Omental fat pad (tissue), 4 donors: ENCODE measurements around the gene STT3B. TPM values are rescaled to one million over a fixed set of nuclear protein-coding genes. Genes with fewer than 3 reads are reported as not detected.

Source experiments
- ATAC-seq: fragments of 150-250 bp; one replicate; pipeline ENCODE4 v1.9.1; 2016; ENCODE audit warnings: mild to moderate bottlenecking, moderate library complexity; ENCODE audit not compliant: low FRiP score
- DNase-seq: peaks from one replicate; pipeline ENCODE4 v3.0.0-alpha.2; 2019; ENCODE audit warnings: low spot score
- total RNA-seq, 4 donors: library from RNA; depleted of rRNA; stranded (reverse); fragments of >200 nt; gene quantifications; one replicate each; pipeline ENCODE4 v1.1.0, GENCODE V29; 2016
- TF ChIP-seq, protein P1 (sequence below), 3 donors: fragments of 450-650 bp; IDR thresholded peaks; one replicate each; pipeline ENCODE4 v1.5.1; 2016 to 2017; ENCODE audit warnings: antibody characterized with exemption in 3 of 3, mild to moderate bottlenecking in 3 of 3, moderate library complexity in 2 of 3

STT3B gene
- total RNA-seq, 4 donors from 2014 or later: 74.4 to 126 (median 97.5) TPM

GRCh38 chr3:31635545-31635944, 102.8 kb downstream of the STT3B start:
- DNase-seq: no peak
- no peak for ATAC-seq
- TF ChIP-seq, protein P1, sequence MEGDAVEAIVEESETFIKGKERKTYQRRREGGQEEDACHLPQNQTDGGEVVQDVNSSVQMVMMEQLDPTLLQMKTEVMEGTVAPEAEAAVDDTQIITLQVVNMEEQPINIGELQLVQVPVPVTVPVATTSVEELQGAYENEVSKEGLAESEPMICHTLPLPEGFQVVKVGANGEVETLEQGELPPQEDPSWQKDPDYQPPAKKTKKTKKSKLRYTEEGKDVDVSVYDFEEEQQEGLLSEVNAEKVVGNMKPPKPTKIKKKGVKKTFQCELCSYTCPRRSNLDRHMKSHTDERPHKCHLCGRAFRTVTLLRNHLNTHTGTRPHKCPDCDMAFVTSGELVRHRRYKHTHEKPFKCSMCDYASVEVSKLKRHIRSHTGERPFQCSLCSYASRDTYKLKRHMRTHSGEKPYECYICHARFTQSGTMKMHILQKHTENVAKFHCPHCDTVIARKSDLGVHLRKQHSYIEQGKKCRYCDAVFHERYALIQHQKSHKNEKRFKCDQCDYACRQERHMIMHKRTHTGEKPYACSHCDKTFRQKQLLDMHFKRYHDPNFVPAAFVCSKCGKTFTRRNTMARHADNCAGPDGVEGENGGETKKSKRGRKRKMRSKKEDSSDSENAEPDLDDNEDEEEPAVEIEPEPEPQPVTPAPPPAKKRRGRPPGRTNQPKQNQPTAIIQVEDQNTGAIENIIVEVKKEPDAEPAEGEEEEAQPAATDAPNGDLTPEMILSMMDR (IDR thresholded peaks at IDR 0.05): no peak

DNA sequence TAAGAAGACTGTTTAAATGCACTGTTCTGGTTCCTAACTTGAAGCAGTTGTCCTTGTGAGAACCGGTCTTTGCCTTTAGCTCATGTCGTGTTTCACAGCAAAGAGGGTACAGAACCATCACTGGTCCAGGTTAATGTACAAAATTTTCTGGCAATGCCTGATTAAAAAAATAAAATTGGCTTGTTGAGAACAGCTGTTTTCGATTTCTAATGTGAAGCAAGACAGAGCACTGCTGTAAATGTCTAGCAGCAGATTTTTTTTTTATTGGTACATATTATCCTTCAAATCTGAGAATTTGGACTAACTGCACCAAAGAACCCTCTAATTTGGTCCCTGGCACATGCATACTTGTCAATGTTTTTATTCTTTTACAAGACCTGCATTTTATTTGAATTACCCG, 103.3 kb downstream of the STT3B start:
- ATAC-seq: no peak
- TF ChIP-seq, protein P1 (IDR thresholded peaks at IDR 0.05): no peak
- no peak for DNase-seq

GRCh38 chr3:31636694-31637442, 104.1 kb downstream of the STT3B start:
- TF ChIP-seq, protein P1 (IDR thresholded peaks at IDR 0.05): no peak
- ATAC-seq (no peak), DNase-seq (no peak)

DNA sequence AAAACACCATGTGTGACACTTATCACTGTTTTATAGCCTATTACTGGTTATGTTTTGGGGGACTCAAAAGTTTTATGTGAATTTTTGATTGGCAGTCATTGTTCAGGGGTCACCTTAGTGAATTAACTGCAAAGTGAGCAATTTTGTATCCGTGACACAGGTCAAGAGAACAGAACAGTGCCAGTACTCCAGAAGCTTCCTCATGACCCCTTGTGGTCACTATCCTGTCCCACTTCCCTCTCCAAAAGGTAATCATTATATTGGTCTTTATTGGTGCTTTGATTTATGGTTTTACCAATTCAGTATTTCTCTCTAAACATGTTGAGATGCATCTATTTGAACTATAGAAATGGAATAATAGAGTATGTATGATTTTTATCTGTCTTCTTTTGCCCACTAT, 107.1 kb downstream of the STT3B start:
- TF ChIP-seq, protein P1 (IDR thresholded peaks at IDR 0.05): no peak
- no peak for ATAC-seq
- no peak for DNase-seq

DNA sequence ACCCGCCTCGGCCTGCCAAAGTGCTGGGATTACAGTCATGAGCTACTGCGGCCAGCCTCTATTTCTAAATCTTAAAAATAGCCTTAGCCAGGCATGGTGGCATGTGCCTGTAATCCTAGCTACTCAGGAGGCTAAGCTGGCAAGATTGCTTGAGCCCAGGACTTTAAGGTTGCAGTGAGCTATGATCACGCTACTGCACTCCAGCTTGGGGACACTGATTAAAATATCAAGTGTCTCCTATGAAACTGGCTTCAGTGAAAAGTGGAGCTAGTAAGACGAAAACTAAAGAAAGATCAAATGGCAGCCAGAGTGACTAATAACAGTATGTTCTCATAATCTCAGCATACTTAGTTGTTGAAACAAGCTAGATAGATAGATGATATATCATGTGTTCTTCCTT, 112.5 kb downstream of the STT3B start:
- TF ChIP-seq, protein P1 (IDR thresholded peaks at IDR 0.05): no peak
- no peak for ATAC-seq
- no peak for DNase-seq

DNA sequence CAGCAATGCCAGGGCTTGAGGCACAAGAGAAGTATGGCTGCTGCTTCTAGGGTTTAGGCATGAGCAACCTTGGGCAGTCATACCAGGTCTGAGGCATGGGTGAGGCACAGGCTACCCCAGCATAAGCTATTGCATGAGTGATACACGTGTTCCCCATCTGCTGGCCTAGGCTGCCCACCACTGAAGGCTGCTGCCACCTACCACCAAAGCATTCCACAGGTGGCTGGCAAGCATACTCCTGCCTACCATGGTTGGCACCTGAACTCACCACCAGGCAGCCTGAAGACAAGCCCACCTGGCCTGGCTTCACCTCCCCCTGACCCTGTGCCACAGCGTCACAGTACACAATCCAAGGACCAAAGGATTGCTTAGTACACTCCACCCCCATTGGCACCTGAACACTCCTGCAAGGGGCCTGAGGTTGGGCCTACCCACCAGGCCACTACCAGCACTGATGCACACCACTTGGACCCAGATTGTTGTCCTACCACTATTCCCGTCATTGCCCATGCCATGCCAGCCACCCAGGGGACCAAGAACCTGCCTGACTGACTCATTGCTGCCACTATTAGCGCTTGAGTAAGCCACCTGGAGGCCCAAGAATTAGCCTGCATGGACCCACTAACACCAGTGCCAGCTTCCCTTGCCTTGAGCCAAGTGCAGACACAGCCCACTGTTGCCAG, 115.7 kb downstream of the STT3B start:
- TF ChIP-seq, protein P1 (IDR thresholded peaks at IDR 0.05): no peak
- no peak for DNase-seq
- no peak for ATAC-seq

DNA sequence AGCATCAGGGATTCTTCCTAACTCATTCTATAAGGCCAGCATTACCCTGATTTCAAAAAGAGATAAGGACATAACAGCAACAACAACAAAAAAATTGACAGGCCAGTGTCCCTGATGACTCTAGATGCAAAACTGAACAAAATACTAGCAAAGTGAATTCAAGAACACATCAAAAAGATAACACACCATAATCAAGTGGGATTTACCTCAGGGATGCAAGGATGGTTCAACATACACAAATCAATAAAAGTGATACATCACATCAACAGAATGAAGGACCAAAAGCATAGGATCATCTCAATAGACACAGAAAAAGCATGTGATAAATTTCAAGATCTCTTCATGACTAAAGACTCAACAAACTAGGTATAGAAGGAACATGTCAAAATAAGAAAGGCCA, 119.6 kb downstream of the STT3B start:
- TF ChIP-seq, protein P1 (IDR thresholded peaks at IDR 0.05): no peak

More for the DNA sequence above, 119.6 kb downstream of the STT3B start:
- ATAC-seq (no peak), DNase-seq (no peak)
